CD4-positive, alpha-beta T cell treated with Interferon alpha-2 for 1 hour (primary cell): ENCODE results near the gene AKAP13.

Experiments
- DNase-seq, 2 donors: peaks; one replicate each; pipeline ENCODE4 v3.0.0-alpha.2; 2020 to 2022

AKAP13 gene

DNA sequence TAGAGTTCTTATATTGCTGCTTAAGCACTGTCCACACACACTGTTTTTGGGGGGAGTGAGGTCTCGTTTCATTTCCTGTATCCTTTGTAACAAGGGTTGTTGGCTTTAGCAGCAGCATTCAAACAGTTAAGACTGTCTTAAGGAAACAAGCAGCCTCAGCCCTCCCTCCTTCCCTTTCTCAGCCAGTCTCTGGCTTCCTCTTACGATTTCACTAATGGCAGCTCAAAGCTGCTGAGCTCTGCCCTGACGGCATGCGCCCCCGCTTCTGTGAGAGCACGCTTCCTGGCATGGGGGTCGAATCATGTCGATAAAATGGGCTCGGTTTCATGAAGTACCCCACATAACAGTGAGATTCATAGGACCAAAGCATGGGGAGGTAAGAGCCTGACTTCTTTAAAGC lies 309.3 kb downstream of the AKAP13 start:
- DNase-seq, result peak; percentile 75 to 86

- DNase-seq, result peak; percentile 38 to 67
Measured at GRCh38 chr15:85690561-85691231, 310.3 kb downstream of the AKAP13 start.

DNA sequence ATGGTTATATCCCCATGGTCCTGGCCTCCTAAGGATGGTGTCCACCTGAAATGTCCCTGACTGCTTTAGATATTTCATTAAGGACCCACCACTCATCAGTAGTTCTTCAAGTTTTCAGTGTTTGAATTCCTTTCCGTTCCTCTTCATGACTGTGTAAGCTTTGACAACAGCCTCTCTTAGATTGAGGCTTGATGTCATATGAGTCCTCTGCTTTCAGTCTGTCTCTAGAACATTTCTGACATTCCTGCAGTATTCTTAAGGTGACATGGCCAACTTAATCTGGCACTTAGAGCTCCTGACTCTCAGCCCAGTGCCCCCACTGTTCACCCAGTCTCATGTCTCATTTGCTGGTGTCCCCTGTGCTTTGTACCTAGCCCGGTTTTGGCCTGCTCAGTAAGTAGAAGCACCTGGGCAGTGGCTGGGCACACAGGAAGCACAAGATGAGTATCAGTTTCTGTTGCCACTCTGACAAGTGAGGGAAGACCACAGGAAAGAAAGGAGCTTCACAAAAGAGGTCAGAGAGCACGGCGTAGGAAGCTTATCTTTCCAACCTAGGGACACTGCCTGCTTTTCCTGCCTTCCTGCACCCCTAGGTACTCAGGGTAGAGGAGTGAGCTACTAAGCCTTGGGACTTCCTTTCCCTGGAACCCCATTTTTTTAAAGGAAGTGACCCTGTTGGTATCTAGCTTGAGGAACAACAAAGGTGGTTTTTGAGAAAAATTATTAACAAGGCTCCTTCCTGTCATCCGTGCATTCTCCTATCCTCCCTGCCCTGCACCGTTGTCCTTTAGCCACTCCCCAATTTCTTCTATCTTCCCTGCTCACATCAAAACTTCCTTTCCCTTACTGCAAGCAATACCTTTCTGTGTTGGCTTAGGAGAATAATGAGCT lies 311.2 kb downstream of the AKAP13 start:
- peak; percentile 47 to 70 for DNase-seq

DNA sequence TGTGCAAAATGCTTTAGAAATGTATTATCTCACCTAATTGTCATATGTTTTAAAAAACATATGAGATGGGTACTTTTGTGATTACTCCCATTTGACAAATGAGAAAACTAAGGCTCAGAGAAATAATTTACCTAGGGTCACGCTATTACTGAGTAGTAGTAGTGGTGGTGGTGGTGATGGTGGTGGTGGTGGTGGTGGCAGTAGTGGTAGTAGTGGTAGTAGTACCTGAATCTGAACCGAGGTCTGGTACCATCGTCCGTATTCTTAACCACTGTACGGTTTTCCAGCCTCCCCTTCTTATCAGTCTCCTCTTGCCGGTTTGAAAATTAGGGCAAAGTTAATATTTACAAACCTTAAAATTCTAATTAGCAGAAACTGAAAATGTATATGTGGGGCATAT lies 311.9 kb downstream of the AKAP13 start:
- DNase-seq, result peak in 1 of 2 donors; percentile 52

DNA sequence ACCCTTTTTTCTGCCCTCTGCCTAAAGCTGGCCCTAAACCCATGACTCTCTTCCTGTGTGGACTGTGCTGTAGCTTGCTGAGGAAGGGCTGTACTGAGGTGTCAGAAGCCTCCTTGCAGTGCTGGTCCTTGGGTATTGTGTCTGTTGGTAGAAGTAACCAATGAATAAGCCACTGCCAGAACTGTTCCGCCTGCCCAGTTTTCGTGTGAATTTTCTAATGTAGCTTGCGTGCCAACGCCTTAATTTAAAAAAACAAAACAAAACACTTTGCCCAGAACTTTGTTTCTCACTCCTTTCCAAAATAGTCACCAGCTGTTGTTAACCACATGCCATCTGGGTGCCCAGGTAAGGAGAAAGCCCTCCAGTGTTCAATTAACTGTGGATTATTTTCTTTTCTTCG lies 312.5 kb downstream of the AKAP13 start:
- DNase-seq, result peak; percentile 66 to 82

GRCh38 chr15:85693277-85693676 lies 312.9 kb downstream of the AKAP13 start:
- no peak for DNase-seq

- no peak for DNase-seq
Measured at GRCh38 chr15:85694091-85694490, 313.7 kb downstream of the AKAP13 start.

DNA sequence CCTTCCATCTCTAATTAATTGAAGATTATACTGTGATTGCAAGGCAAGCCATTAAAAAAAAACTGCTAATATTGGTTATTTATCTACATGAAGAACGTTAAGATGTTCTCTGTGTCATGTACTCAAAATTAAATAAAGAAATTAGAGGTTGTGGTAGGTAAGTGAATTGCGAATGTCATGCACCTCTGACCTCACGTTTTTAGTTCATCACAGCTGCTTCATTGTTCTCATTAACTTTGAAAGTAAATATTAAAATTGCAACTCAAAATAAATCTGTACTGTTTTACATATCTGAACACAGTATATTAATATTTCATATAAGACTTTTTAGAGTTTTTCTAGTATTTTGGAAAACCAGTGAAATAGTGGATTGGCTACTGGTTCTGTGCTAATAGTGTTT lies 320.4 kb downstream of the AKAP13 start:
- no peak for DNase-seq

GRCh38 chr15:85702321-85703101 lies 322.1 kb downstream of the AKAP13 start:
- peak; percentile 28 to 74 for DNase-seq

DNA sequence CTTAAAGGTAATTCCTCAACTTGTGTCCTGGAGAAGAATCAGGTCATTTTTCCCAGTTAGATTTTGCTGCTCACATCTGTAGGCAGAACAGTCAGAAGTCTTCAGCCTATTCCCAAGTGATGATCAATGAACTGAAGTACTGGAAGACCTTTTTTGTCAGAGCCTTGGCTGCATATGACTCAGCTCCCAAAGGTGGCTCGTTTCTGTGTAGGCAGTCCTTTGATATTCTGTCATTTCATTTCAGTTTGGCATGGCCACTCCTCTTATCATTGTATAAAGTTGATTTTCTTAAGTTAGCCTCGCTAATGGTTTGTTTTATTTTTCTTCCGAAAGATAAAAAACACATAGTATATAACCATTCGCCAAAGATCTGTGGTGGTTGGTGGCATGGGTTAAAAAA lies 323.7 kb downstream of the AKAP13 start:
- DNase-seq, result peak in 1 of 2 donors; percentile 58

GRCh38 chr15:85704720-85705429 lies 324.5 kb downstream of the AKAP13 start:
- no peak for DNase-seq

DNA sequence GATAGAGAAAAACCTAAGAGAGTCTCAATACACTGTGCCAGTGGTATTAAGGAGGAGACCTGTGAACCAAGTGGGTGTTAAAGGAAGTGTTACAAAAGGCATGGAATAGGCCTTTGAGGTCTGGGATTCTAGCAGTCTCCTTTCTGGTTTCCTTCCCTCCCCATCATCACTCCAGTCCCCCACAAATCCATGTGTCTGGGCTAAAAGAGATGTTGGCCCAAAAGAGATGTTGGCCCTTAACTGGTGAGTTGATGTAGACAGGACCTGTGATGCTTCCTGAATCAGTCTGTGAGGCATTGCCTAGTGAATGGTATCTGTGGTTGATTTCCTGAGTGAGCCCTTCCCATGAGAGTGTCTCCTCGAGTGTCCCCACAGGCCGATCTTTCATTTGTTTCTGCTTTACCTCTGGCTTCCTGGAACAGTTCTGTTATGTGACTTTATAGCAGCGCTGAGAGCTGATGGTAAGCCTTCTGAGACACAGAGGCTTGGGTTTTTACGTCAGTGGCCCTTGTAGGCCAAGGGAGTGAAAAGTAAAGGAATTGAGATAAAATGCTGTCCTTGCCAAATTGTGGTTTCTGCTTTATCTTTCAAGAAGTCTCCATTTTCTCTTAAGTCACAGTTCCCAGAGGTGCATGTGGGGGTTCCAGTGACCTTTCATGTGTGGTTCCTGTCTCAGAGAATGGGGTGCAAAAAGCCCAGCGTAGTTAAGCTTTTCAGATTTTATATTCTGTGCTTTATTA lies 326.5 kb downstream of the AKAP13 start:
- DNase-seq, result peak; percentile 82 to 89

GRCh38 chr15:85707519-85708338 lies 327.3 kb downstream of the AKAP13 start:
- DNase-seq, result peak; percentile 26 to 81

DNA sequence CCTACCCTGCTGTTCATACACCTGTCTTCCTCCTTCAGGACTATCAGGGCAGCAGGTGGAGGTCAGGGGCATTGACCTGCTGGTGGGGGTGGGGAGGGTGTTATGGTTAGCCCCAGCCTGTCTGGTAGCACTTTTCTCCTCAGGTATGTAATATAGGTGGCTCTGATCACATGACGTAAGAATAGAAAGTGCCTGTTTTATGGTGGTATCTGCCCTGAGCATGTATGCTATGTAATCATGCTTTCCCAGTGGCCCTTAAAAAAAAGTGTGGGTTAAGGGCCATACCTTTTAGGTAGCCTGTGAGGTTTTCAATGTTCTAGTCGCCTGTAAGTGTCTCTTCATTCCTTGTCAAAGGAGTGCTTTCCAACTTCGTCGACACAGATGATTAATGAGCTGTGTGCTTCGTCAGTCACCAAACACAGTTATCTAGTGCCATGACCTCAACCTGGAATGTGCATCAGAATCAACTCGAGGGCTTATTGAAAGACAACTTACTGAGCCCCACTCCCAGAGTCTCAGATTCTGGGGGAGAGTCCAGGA lies 328.1 kb downstream of the AKAP13 start:
- peak in 1 of 2 donors; percentile 46 for DNase-seq

DNA sequence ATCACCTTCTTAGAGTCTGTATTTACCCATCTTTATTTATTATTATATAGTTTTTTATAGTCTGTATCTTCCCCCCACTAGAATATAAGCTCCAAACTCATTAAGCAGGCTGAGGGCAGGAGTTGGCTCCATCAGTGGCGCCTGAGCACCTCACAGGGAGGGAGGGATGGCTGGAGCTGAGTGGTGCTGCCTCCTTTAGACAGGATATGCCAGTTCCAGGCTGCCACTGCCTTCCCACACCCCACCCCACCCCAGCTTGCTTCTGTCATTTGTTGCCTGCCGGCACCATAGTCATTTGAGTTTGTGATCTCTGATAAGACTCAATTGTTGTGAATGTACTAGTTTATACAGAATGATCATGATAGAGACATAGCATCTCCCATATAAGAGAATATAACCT lies 328.8 kb downstream of the AKAP13 start:
- no peak for DNase-seq

GRCh38 chr15:85710340-85710842 lies 330.0 kb downstream of the AKAP13 start:
- DNase-seq, result no peak

DNA sequence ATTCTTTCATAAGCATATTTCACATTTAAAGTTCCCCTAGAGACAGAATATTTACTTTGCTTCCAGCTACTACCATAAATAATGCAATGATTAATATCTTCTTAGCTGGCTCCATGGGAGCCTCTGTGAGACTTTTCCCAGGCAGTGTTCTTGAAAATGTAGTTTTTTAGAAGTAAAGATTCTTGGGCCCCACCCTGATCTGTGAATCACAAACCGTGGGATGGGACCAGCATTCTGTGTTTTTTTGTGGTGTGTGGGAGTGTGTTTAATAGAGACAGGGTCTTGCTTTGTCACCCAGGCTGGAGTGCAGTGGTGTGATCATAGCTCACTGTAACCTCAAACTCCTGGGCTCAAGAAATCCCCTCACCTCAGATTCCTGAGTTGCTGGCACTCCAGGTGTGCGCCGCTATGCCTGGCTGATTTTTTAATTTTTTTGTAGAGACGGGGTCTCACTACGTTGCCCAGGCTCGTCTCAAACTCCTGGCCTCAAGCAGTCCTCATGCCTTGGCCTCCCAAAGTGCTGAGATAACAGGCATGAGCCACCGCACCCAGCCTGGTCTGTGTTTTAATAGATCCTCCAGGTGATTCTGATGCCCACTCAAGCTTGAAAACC lies 331.3 kb downstream of the AKAP13 start:
- no peak for DNase-seq

DNA sequence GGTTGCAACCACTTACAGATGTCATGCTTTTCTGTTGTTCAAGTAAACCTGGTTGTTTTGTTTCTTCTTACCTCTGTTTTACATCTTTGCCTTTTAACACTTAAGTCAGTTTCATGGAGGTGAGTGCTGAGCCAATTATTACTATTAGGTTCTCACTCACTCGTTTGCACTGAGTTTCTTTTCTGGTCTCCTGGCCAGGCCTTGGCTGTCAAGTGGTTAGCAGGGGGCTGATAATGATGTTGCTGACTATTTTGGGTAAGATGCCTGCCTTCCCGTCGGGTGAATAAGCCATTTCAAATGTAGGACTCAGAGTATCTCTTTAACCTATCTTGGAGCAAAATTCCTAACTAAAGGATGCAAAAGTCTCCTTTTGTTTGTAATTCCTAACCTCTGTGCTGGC lies 335.9 kb downstream of the AKAP13 start:
- DNase-seq, result no peak

DNA sequence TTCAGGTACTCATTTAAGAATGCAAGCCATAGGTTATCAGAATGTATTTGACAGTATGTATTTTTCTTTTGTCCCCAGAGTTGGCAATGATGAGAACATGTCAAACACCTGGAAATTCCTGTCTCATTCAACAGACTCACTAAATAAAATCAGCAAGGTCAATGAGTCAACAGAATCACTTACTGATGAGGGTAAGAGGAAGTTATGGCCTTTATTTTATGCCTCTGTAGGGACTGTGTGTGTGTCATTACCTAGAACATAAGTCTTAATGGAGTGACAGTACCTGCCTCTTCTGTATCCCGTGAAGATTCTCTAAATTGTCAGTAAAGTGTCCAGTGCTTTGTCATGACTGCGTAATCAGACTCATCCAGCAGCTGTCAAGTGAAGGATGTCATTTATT lies 336.8 kb downstream of the AKAP13 start:
- DNase-seq, result no peak
